Activated CD4-positive, alpha-beta memory T cell treated with anti-CD3 and anti-CD28 coated beads, Interleukin-2, amount 10 ng/mL, durations not matched to agents 7 days and 5 days (primary cell): ENCODE results near the gene SPATA9. TPM values are rescaled to one million over a fixed set of nuclear protein-coding genes. Genes with fewer than 3 reads are reported as not detected.
A peak's percentile ranks its signal among the peaks of the same experiment; 100 is the strongest.
"Not testable (repeated sequence)": the region's sequence is repeated elsewhere in the genome, so short reads cannot be mapped to it uniquely, and the experiment has no call there.

Experiments
- CTCF ChIA-PET: fragments of 350-600 bp; sonication (Branson Sonifier 250); formaldehyde crosslinking; loops from one replicate; lab custom pipeline; 2021; ENCODE audit warnings: antibody characterized with exemption, inconsistent platforms; lab: Charles Lee
- POLR2A ChIA-PET: fragments of 350-600 bp; sonication (Branson Sonifier 250); formaldehyde crosslinking; loops from one replicate; lab custom pipeline; 2021; ENCODE audit warnings: antibody characterized with exemption; lab: Charles Lee
- DNase-seq: peaks from one replicate; pipeline ENCODE4 v3.0.0-alpha.2; 2020
- H3K27ac Mint-ChIP-seq: one replicate; pipeline ENCODE4 v1.8.0; 2021; ENCODE audit warnings: mild to moderate bottlenecking, mixed read lengths
- H3K27me3 Mint-ChIP-seq: one replicate; pipeline ENCODE4 v1.8.0; 2021; ENCODE audit warnings: mixed read lengths
- H3K36me3 Mint-ChIP-seq: one replicate; pipeline ENCODE4 v1.8.0; 2021; ENCODE audit warnings: low read depth, mixed read lengths
- H3K4me1 Mint-ChIP-seq: one replicate; pipeline ENCODE4 v1.8.0; 2021; ENCODE audit warnings: mixed read lengths
- H3K4me3 Mint-ChIP-seq: one replicate; pipeline ENCODE4 v1.8.0; 2021; ENCODE audit warnings: mild to moderate bottlenecking, mixed read lengths
- H3K9me3 Mint-ChIP-seq: one replicate; pipeline ENCODE4 v1.8.0; 2021; ENCODE audit warnings: mixed read lengths
- total RNA-seq, 2 experiments: library from RNA; stranded (reverse); gene quantifications; one replicate each; pipeline ENCODE4 v1.2.3, GENCODE V29; 2021

Gene SPATA9
- total RNA-seq, 2 experiments from 2014 or later = not detected

GRCh38 chr5:95664204-95664786, 18.5 kb downstream of the SPATA9 start:
- POLR2A ChIA-PET = interaction anchor here (1.0 kb wide), 1 partner anchor 117 kb away, joined by 3 read pairs; no protein-coding TSS in a partner anchor

GRCh38 chr5:95662946-95663345, 19.8 kb downstream of the SPATA9 start:
- CTCF ChIA-PET = interaction anchor here (1.4 to 4.2 kb wide), 7 partner anchors 11 to 119 kb away, joined by 5 to 41 read pairs (median 7); partner anchors contain the start of genes RFESD and RHOBTB3
- POLR2A ChIA-PET = no interaction called here
- H3K27me3 Mint-ChIP-seq = peaks cover 3% of the 10 kb centered on the region
- no peak overlapping the region for H3K27ac Mint-ChIP-seq
- H3K4me1 Mint-ChIP-seq = no peaks in the 10 kb centered on the region
- H3K36me3 Mint-ChIP-seq = peaks cover 2% of the 10 kb centered on the region
- no peaks in the 10 kb centered on the region for H3K9me3 Mint-ChIP-seq
- DNase-seq = no peak
- H3K4me3 Mint-ChIP-seq = no peak overlapping the region

More at GRCh38 chr5:95664204-95664786, 18.5 kb downstream of the SPATA9 start:
- no peak overlapping the region for H3K4me3 Mint-ChIP-seq
- peaks cover 3% of the 10 kb centered on the region for H3K27me3 Mint-ChIP-seq
- CTCF ChIA-PET = interaction anchor here (0.7 to 4.2 kb wide), 22 partner anchors 9 to 186 kb away, joined by 3 to 41 read pairs (median 6); partner anchors contain the start of genes ARSK, RFESD, RHOBTB3 and SKIC3
- no peaks in the 10 kb centered on the region for H3K9me3 Mint-ChIP-seq
- no peaks in the 10 kb centered on the region for H3K4me1 Mint-ChIP-seq
- DNase-seq = peak; percentile 23
- no peaks in the 10 kb centered on the region for H3K36me3 Mint-ChIP-seq
- no peak overlapping the region for H3K27ac Mint-ChIP-seq

- no peak for DNase-seq
- H3K9me3 Mint-ChIP-seq = no peaks in the 10 kb centered on the region
- no peaks in the 10 kb centered on the region for H3K4me1 Mint-ChIP-seq
- H3K27ac Mint-ChIP-seq = no peak overlapping the region
- H3K4me3 Mint-ChIP-seq = no peak overlapping the region
- ChIA-PET CTCF (interaction anchor here (1.5 kb wide), 1 partner anchor 188 kb away, joined by 4 read pairs; no protein-coding TSS in a partner anchor), POLR2A (no interaction called here)
- peaks cover 2% of the 10 kb centered on the region for H3K36me3 Mint-ChIP-seq
- H3K27me3 Mint-ChIP-seq = no peaks in the 10 kb centered on the region
Measured at GRCh38 chr5:95660060-95660459, 22.7 kb downstream of the SPATA9 start.

DNA sequence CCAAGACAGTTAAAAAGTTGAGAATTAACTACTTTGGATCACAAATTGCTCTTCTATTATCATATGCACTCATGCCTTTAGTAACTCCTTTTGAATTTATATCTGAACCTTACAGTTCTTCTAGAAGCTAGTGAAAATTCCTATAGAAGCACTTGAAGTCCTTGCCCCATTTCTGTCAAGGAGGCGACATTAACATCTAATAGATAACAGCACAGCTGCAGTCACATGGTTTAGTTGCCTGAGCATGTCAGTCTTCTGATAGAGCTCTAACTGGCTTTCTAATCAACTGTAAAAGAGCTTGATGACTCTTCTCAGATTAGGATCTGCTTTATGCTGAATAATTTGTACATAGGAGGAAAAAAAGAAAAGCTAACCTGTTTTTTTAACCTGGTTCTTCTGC, 27.2 kb downstream of the SPATA9 start:
- H3K4me1 Mint-ChIP-seq = no peaks in the 10 kb centered on the region
- H3K27ac Mint-ChIP-seq = no peak overlapping the region
- POLR2A ChIA-PET = no interaction called here
- no peak for DNase-seq
- H3K9me3 Mint-ChIP-seq = no peaks in the 10 kb centered on the region
- peaks cover 8% of the 10 kb centered on the region for H3K36me3 Mint-ChIP-seq
- H3K27me3 Mint-ChIP-seq = no peaks in the 10 kb centered on the region
- CTCF ChIA-PET = interaction anchor here (1.0 to 1.2 kb wide), 3 partner anchors 9 to 192 kb away, joined by 4 to 6 read pairs (median 4); no protein-coding TSS in a partner anchor
- H3K4me3 Mint-ChIP-seq = no peak overlapping the region

DNA sequence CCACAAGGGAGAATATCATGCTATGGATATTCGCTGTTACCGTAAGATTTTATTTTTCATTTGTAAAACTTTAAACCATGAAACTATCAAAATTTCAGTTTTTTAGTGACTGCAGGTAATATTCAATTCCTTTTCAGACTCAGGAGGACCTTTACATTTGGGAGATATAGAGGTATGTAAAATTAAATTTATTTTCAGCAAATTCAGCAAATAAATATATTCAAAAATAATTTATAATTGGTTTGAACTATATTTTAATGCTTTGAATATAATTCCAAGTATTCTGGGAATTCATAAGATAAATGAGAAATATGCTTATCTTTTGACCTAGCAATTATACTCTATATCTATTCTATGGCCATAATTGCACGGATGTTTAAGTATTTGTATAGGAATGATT, 28.6 kb downstream of the SPATA9 start:
- peaks cover 6% of the 10 kb centered on the region for H3K4me1 Mint-ChIP-seq
- no peak overlapping the region for H3K27ac Mint-ChIP-seq
- no peak overlapping the region for H3K4me3 Mint-ChIP-seq
- ChIA-PET CTCF (no interaction called here), POLR2A (no interaction called here)
- H3K36me3 Mint-ChIP-seq = peaks cover 8% of the 10 kb centered on the region
- DNase-seq = no peak
- no peaks in the 10 kb centered on the region for H3K27me3 Mint-ChIP-seq
- no peaks in the 10 kb centered on the region for H3K9me3 Mint-ChIP-seq

GRCh38 chr5:95652849-95653248, 29.9 kb downstream of the SPATA9 start:
- ChIA-PET POLR2A (no interaction called here), CTCF (interaction anchor here (1.3 to 1.9 kb wide), 2 partner anchors 12 to 129 kb away, joined by 5 to 8 read pairs; no protein-coding TSS in a partner anchor)
- Mint-ChIP-seq H3K27ac (no peak overlapping the region), H3K9me3 (no peaks in the 10 kb centered on the region), H3K27me3 (no peaks in the 10 kb centered on the region), H3K4me3 (no peak overlapping the region), H3K4me1 (peaks cover 15% of the 10 kb centered on the region), H3K36me3 (peaks cover 8% of the 10 kb centered on the region)
- no peak for DNase-seq

DNA sequence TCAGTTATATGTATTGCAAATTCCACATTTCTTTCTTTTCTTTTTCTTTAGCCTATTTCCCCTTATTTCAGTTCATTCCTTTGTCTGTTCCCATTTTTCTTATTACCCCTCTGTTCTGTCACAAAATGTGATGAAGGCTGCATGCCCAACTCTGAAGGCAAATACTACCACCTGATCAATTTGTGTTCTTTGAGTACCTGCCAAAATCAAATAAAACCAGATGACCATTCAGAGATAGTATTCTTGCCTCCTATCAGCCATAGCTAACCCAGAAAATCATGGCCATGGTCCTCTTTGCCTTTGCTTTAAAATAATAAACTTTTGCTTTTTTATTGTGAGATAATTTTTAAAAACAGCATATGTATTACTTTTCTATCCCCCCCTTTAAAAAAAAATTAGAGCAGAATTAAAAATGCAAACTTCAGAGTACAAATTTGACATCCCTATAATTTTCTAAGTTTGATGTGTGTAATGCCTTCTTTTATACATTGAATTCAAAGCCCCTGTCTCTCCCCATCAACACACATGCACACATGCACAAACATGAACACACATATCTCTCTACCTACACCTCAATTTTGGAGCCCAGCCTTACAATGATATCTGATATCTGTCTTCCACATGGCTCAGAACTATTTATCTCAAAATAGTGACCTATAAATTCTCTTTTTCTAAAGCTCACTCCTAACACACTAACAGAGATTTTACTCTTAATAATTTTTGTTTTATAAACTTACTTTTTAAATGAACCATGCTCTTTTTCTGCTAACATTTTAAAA, 32.8 kb downstream of the SPATA9 start:
- POLR2A ChIA-PET = interaction anchor here (0.7 kb wide), 1 partner anchor 46 kb away, joined by 3 read pairs; no protein-coding TSS in a partner anchor
- H3K36me3 Mint-ChIP-seq = peaks cover 8% of the 10 kb centered on the region
- H3K4me1 Mint-ChIP-seq = peaks cover 34% of the 10 kb centered on the region
- peak overlapping the region; percentile 37 for H3K27ac Mint-ChIP-seq
- H3K27me3 Mint-ChIP-seq = no peaks in the 10 kb centered on the region
- no peaks in the 10 kb centered on the region for H3K9me3 Mint-ChIP-seq
- no peak for DNase-seq
- H3K4me3 Mint-ChIP-seq = no peak overlapping the region
- CTCF ChIA-PET = interaction anchor here (0.8 kb wide), 1 partner anchor 686 kb away, joined by 3 read pairs; no protein-coding TSS in a partner anchor

GRCh38 chr5:95649274-95649673, 33.5 kb downstream of the SPATA9 start:
- Mint-ChIP-seq H3K9me3 (no peaks in the 10 kb centered on the region), H3K36me3 (peaks cover 8% of the 10 kb centered on the region), H3K27me3 (no peaks in the 10 kb centered on the region), H3K4me1 (peaks cover 40% of the 10 kb centered on the region), H3K4me3 (no peak overlapping the region), H3K27ac (no peak overlapping the region)
- ChIA-PET POLR2A (no interaction called here), CTCF (interaction anchor here (1.0 kb wide), 1 partner anchor 132 kb away, joined by 3 read pairs; no protein-coding TSS in a partner anchor)
- DNase-seq = no peak

DNA sequence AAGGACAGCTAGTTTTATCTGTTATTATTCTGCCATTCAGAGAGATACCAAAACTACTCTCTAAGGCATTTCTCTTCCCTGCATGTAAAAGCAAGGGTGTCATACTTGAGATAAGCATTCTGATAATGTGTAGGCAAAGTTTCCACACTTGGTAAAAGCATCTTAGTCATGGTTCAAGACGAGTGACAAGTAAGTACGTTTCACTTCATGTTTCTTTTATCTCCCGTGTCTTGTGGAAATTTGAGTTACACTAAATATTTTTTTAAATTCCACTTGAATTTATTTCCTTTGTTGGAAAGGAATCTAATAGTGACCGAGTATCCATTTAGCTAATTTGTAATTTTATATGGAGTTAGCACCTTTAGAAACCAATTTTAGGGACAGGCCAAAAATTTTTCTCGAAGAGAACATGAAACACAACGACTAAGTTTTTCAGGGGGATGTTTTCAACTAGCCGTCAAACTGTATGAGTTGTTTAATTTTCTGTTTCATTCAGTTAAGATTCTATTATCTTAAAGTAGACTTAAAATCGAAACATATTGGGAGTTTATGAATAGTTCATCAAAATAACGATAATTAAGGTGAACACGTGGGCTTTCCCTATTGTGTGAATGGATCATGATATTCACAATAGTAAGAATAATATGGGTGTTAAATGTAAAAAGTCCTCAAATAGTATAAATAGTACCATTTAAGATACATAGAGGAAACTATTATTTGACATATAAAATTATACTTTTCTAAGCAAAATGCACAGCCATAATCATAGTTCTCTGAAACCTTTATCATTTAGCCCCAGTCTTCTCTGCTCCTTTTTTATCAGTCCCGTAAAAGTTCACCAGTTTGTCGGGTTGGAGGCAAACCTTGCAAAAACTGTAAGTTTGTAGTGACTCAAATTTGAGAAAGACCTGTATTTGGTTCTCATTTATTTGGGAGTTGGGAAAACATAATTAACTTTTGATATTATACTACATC, 34.6 kb downstream of the SPATA9 start:
- peak overlapping the region; percentile 45 for H3K4me3 Mint-ChIP-seq
- H3K9me3 Mint-ChIP-seq = no peaks in the 10 kb centered on the region
- H3K27me3 Mint-ChIP-seq = no peaks in the 10 kb centered on the region
- peaks cover 8% of the 10 kb centered on the region for H3K36me3 Mint-ChIP-seq
- CTCF ChIA-PET = interaction anchor here (1.0 to 3.1 kb wide), 11 partner anchors 13 to 1014 kb away, joined by 3 to 21 read pairs (median 7); partner anchors contain the start of genes ARSK, CAST, GLRX and SKIC3
- POLR2A ChIA-PET = interaction anchor here (0.9 to 4.4 kb wide), 12 partner anchors 13 to 313 kb away, joined by 3 to 52 read pairs (median 10); partner anchors contain the start of genes ARSK, ELL2, GPR150 and RHOBTB3
- peak overlapping the region; percentile 13 for H3K27ac Mint-ChIP-seq
- no peak for DNase-seq
- peaks cover 45% of the 10 kb centered on the region for H3K4me1 Mint-ChIP-seq

DNA sequence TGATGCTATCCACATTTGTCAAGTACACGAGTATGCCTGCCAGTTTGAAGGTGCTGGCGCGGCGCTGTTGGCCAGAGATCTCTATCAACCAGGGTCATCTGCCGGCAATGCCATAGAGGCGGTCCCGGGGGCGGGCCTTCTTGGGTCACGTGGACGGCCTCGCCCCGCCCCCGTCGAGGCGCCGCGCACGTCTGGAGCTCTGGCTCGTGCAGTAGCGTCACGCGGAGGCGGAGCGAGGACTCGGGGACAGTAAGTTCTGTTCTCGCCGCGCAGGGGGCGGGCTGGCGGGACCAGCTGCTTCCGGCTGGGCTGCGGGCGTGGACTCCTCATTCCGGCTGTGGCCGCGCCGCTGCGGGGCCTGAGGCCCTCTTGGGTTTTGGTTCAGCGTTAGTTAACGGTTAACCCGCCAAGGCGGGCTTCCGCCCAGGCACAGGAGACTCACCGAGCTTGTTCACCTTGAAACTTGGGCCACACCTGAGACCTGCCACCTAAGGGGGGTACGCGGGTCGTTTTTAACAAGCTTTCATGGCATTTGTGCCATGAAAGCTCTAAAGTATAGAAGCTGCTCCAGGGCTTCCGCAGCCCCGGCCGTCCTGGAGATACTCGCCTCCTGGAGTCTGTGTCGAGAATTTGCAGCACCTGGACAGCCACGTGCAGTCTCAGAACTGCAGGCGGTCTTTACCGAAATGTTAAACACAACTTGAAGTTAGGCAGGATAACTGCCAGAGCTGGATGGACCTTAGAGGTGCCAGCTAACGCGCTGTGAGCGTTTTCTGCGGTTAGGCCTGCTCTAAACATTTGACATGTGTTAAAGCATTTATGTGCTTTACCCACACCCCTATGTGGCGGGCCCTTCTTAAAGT, 36.0 kb downstream of the SPATA9 start, which contains the start of gene RFESD:
Gene RFESD, plus strand, starts transcription at position 209 of the 863 bp plus-strand sequence. CDS start 5,495 bp downstream, outside the sequence.
- Mint-ChIP-seq H3K36me3 (peaks cover 2% of the 10 kb centered on the region), H3K27ac (peak within 1 kb of the TSS; percentile 88), H3K9me3 (no peaks in the 10 kb centered on the region), H3K4me1 (peaks cover 45% of the 10 kb centered on the region), H3K4me3 (peak within 1 kb of the TSS; percentile 79), H3K27me3 (no peaks in the 10 kb centered on the region)
- CTCF ChIA-PET = interaction anchor here (0.9 to 3.1 kb wide), 22 partner anchors 9 to 1015 kb away, joined by 3 to 21 read pairs (median 4); partner anchors contain the start of genes ARSK, CAST, GLRX and RHOBTB3
- POLR2A ChIA-PET = interaction anchor here (0.7 to 4.4 kb wide), 19 partner anchors 12 to 314 kb away, joined by 3 to 52 read pairs (median 8); partner anchors contain the start of genes ARSK, ELL2, GLRX and GPR150
- DNase-seq = peak; percentile 98

DNA sequence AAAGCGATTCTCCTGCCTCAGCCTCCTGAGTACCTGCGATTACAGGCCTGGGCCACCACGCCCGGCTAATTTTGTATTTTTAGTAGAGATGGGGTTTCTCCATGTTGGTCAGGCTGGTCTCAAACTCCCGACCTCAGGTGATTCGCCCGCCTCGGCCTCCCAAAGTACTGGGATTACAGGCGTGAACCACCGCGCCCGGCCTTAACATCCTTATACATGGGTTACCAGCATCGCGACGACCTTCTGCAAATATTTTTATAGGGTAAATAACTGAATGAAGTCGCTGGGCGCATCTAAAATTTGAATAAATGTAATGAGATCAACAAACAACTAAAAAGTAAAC, 36.6 kb downstream of the SPATA9 start:
- H3K4me3 Mint-ChIP-seq = peak overlapping the region; percentile 79
- peaks cover 45% of the 10 kb centered on the region for H3K4me1 Mint-ChIP-seq
- POLR2A ChIA-PET = interaction anchor here (1.0 to 4.4 kb wide), 15 partner anchors 11 to 315 kb away, joined by 3 to 52 read pairs (median 9); partner anchors contain the start of genes ARSK, ELL2, GLRX and GPR150
- CTCF ChIA-PET = interaction anchor here (1.0 to 3.1 kb wide), 17 partner anchors 9 to 202 kb away, joined by 3 to 21 read pairs (median 5); partner anchors contain the start of genes GLRX and RHOBTB3
- not testable (repeated sequence) for H3K9me3 Mint-ChIP-seq, H3K36me3 Mint-ChIP-seq, DNase-seq, H3K27me3 Mint-ChIP-seq
- H3K27ac Mint-ChIP-seq = peak overlapping the region; percentile 88
